ENCODE measurements around the gene KRT73. TPM values are rescaled to one million over a fixed set of nuclear protein-coding genes. Genes with fewer than 3 reads are reported as not detected.

Gene KRT73
- total and polyA plus RNA-seq, 2 donors (not counting 1 experiment from before 2014, with no cell fraction given), result not detected

- no peaks in the 10 kb centered on the region for H3K79me2 ChIP-seq (ENCODE audit: control insufficient read depth, insufficient read depth, low read length)
- no peak overlapping the region for H2AFZ ChIP-seq (ENCODE audit: low read length)
- no peak overlapping the region for H3K9ac ChIP-seq (ENCODE audit: insufficient read depth, low read length)
- no peaks in the 10 kb centered on the region for H3K4me1 ChIP-seq (ENCODE audit: control insufficient read depth, extremely low read depth, insufficient read depth, low read length)
- H3K9me3 ChIP-seq (ENCODE audit: control insufficient read depth, insufficient read depth, low read depth, low read length), result no peaks in the 10 kb centered on the region
- no peak overlapping the region for H3K4me3 ChIP-seq (replicated peaks in 1 of 4; ENCODE audit: control extremely low read depth in 1 of 4, insufficient read depth in 1 of 4, low read depth in 3 of 4, low read length in 4 of 4)
- H3K4me2 ChIP-seq (ENCODE audit: extremely low read depth, insufficient read depth, low read length), result no peak overlapping the region
- peaks cover 5% of the 10 kb centered on the region for H3K27me3 ChIP-seq (ENCODE audit: control insufficient read depth, insufficient read depth, low read length)
- H4K20me1 ChIP-seq (ENCODE audit: control insufficient read depth, extremely low read depth, insufficient read depth, low read length), result no peaks in the 10 kb centered on the region
- TF ChIP-seq EZH2 (IDR thresholded peaks at IDR 0.05; ENCODE audit: low read length, missing control alignments) (no peak), CTCF (conservative IDR thresholded peaks at IDR 0.05 in 1 of 2, IDR thresholded peaks at IDR 0.05 in 1 of 2; ENCODE audit: low read depth in 1 of 2, low read length in 2 of 2) (no peak)
- DNase-seq (ENCODE audit: low read depth in 2 of 2), result no peak
- no peaks in the 10 kb centered on the region for H3K36me3 ChIP-seq (ENCODE audit: control insufficient read depth, insufficient read depth, low read length)
- H3K27ac ChIP-seq (ENCODE audit: insufficient read depth, low read length), result no peak overlapping the region
These were observed 11.7 kb downstream of the KRT73 start for GRCh38 chr12:52606581-52607218.

- no peaks in the 10 kb centered on the region for H4K20me1 ChIP-seq (ENCODE audit: control insufficient read depth, extremely low read depth, insufficient read depth, low read length)
- no peak for DNase-seq (ENCODE audit: low read depth in 2 of 2)
- no peaks in the 10 kb centered on the region for H3K4me1 ChIP-seq (ENCODE audit: control insufficient read depth, extremely low read depth, insufficient read depth, low read length)
- TF ChIP-seq CTCF (conservative IDR thresholded peaks at IDR 0.05 in 1 of 2, IDR thresholded peaks at IDR 0.05 in 1 of 2; ENCODE audit: low read depth in 1 of 2, low read length in 2 of 2), result no peak
- no peak for TF ChIP-seq EZH2 (IDR thresholded peaks at IDR 0.05; ENCODE audit: low read length, missing control alignments)
- H3K4me3 ChIP-seq (replicated peaks in 1 of 4; ENCODE audit: control extremely low read depth in 1 of 4, insufficient read depth in 1 of 4, low read depth in 3 of 4, low read length in 4 of 4), result no peak overlapping the region
- H3K79me2 ChIP-seq (ENCODE audit: control insufficient read depth, insufficient read depth, low read length), result no peaks in the 10 kb centered on the region
- no peaks in the 10 kb centered on the region for H3K9me3 ChIP-seq (ENCODE audit: control insufficient read depth, insufficient read depth, low read depth, low read length)
- H2AFZ ChIP-seq (ENCODE audit: low read length), result no peak overlapping the region
- H3K27me3 ChIP-seq (ENCODE audit: control insufficient read depth, insufficient read depth, low read length), result peaks cover 8% of the 10 kb centered on the region
- no peaks in the 10 kb centered on the region for H3K36me3 ChIP-seq (ENCODE audit: control insufficient read depth, insufficient read depth, low read length)
- no peak overlapping the region for H3K4me2 ChIP-seq (ENCODE audit: extremely low read depth, insufficient read depth, low read length)
- H3K9ac ChIP-seq (ENCODE audit: insufficient read depth, low read length), result no peak overlapping the region
- no peak overlapping the region for H3K27ac ChIP-seq (ENCODE audit: insufficient read depth, low read length)
These were observed 12.3 kb downstream of the KRT73 start for GRCh38 chr12:52606096-52606495.

GRCh38 chr12:52605542-52605941 is 12.8 kb downstream of the KRT73 start:
- Histone ChIP-seq H3K9me3 (ENCODE audit: control insufficient read depth, insufficient read depth, low read depth, low read length) (no peaks in the 10 kb centered on the region), H3K4me1 (ENCODE audit: control insufficient read depth, extremely low read depth, insufficient read depth, low read length) (no peaks in the 10 kb centered on the region), H3K9ac (ENCODE audit: insufficient read depth, low read length) (no peak overlapping the region), H3K4me2 (ENCODE audit: extremely low read depth, insufficient read depth, low read length) (no peak overlapping the region), H2AFZ (ENCODE audit: low read length) (no peak overlapping the region), H3K36me3 (ENCODE audit: control insufficient read depth, insufficient read depth, low read length) (no peaks in the 10 kb centered on the region), H3K79me2 (ENCODE audit: control insufficient read depth, insufficient read depth, low read length) (no peaks in the 10 kb centered on the region), H3K27ac (ENCODE audit: insufficient read depth, low read length) (no peak overlapping the region), H3K4me3 (replicated peaks in 1 of 4; ENCODE audit: control extremely low read depth in 1 of 4, insufficient read depth in 1 of 4, low read depth in 3 of 4, low read length in 4 of 4) (no peak overlapping the region), H4K20me1 (ENCODE audit: control insufficient read depth, extremely low read depth, insufficient read depth, low read length) (no peaks in the 10 kb centered on the region), H3K27me3 (ENCODE audit: control insufficient read depth, insufficient read depth, low read length) (peaks cover 8% of the 10 kb centered on the region)
- TF ChIP-seq CTCF (conservative IDR thresholded peaks at IDR 0.05 in 1 of 2, IDR thresholded peaks at IDR 0.05 in 1 of 2; ENCODE audit: low read depth in 1 of 2, low read length in 2 of 2) (no peak), EZH2 (IDR thresholded peaks at IDR 0.05; ENCODE audit: low read length, missing control alignments) (no peak)
- no peak for DNase-seq (ENCODE audit: low read depth in 2 of 2)

All from fibroblast of lung (primary cell).